HG02763 (cell line): Measurements from ENCODE around the gene DPH7.
"Not testable (repeated sequence)": the region's sequence is repeated elsewhere in the genome, so short reads cannot be mapped to it uniquely, and the experiment has no call there.

ENCODE experiments used
- ATAC-seq: cut with Tn5 transposase; IDR thresholded peaks from one replicate; pipeline ENCODE4 v1.9.1; 2021; ENCODE audit warnings: mild to moderate bottlenecking, moderate library complexity; ENCODE audit not compliant: unreplicated experiment

DPH7 gene

GRCh38 chr9:137578518-137579258 lies at the start of gene DPH7:
Gene DPH7 (minus strand): TSS chr9:137578925. CDS start chr9:137578777, 148 bp downstream.
- ATAC-seq: peak; percentile 77

GRCh38 chr9:137627406-137627805 lies 48.7 kb upstream of the DPH7 start:
- not testable (repeated sequence) for ATAC-seq

DNA sequence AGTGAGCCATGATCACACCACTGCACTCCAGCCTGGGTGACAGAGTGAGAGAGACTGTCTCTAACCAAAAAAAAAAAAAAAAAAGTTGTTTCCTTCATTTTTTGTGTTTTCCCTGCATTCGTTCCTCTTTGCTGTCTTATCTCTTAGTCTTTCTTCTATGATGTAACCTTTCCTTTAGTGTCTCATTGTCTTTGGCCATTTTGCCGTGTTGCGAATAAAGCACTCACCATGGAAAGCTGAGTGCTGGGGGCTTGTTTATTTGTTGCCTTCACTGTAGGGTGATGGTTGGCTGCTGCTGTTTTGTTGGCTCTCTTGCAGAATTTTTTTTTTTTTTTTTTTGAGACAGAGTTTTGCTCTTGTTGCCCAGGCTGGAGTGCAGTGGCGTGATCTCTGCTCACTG lies 47.7 kb upstream of the DPH7 start:
- no peak for ATAC-seq

- not testable (repeated sequence) for ATAC-seq
Observed at GRCh38 chr9:137622211-137622610, 43.5 kb upstream of the DPH7 start.

GRCh38 chr9:137621131-137621757 lies 42.5 kb upstream of the DPH7 start:
- no peak for ATAC-seq

GRCh38 chr9:137620581-137620980 lies 41.9 kb upstream of the DPH7 start:
- ATAC-seq: no peak

- ATAC-seq: no peak
Observed at GRCh38 chr9:137620048-137620405, 41.3 kb upstream of the DPH7 start.

- peak; percentile 9 for ATAC-seq
Observed at GRCh38 chr9:137619240-137620047, 40.7 kb upstream of the DPH7 start.

DNA sequence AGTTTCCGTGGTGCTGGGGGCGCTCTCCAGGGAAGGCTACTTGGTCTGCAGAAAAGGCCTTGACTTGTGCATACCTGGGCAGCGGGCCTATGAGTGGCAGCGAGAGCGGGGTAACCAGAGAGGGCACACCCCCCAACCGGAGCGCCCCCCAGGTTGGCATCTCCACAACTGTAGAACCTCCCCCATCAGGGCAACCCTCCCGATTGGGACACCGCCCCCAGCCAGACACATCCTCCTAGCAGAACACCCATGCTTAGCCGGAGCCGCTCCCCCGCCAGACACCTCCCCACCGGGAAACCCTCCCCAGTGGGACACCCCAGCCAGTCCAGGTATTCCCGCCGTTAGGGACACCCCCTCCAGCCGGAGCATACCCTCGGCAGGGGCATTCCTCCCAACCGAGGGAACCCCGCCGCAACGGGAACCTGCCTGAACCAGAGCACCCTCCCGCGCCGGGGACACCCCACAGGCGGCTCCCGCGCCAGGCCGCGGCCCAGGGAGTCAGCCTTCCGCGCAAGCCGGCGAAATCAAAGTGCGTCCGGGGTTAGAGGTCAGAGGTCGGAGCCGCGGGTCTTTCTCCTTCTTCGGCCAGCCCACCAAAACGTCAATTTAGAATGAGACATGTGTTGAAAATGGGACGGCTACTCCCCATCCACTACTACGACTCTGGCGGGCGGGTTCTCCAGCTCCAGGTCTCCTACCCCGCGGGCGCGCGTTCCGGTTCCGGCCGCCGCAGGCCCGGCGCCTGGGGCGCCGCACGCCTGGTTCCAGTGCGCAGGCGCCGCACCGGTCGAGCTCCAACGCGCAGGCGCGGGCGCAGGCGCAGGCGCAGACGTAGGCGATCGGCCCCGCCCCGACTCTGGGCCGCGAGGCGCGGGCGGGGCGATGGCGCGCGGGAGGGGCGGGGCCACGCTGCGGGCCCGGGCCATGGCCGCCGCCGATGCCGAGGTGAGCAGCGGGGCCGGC lies 39.7 kb upstream of the DPH7 start, which contains the start of gene EHMT1:
TSS of gene EHMT1 (plus strand) at position 901 of the 963 bp plus-strand sequence. CDS start at position 925, 24 bp downstream.
- ATAC-seq: peak; percentile 76

DNA sequence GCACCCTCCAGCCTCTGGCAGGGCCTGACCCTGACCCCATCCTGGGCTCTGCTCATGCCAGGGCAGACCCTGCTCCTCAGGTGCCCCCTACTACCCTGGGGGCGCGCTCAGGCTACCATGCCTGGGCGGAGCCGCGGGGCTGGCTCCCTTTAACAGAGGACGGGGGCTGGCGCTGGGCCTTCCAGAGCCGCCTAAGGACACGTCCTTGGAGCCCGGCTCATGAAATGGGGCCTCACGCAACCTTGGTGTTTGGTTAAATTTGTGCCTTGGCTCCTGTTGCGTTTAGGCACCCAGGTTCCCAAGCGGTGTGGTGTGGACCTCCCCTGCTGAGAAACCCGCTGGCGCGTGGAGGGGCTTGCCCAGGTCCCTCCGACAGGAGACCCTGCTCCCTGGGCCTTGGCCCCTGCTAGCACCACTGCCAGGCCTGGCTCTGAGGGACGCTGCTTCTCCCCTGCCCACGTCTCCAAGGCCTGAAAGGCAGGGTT lies 36.7 kb upstream of the DPH7 start:
- no peak for ATAC-seq

DNA sequence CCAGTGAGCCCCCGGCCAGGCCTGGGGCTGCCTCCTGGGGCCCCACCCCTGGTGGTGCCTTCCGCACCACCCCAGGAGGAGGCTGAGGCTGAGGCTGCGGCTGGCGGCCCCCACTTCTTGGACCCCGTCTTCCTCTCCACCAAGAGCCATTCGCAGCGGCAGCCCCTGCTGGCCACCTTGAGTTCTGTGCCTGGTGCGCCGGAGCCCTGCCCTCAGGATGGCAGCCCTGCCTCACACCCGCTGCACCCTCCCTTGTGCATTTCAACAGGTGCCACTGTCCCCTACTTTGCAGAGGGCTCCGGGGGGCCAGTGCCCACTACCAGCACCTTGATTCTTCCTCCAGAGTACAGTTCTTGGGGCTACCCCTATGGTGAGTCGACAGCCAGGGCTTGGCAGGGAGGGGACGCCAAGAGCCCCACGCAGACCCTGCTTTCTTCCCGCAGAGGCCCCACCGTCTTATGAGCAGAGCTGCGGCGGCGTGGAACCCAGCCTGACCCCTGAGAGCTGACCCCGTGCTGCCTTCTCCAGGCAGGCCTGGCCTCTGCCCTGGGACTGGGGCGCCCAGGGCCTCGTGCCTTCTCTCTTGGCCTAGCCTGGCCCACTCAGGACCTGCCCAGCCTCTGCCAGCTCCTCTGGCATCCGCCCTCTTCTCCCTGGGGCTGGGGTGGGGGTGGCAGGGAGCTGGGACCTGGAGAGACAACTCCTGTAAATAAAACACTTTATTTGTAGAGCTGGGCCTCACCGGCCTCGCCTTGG lies 36.1 kb upstream of the DPH7 start:
- no peak for ATAC-seq

- no peak for ATAC-seq
Observed at GRCh38 chr9:137613738-137614523, 35.2 kb upstream of the DPH7 start.

GRCh38 chr9:137613259-137613658 lies 34.5 kb upstream of the DPH7 start:
- ATAC-seq: no peak

DNA sequence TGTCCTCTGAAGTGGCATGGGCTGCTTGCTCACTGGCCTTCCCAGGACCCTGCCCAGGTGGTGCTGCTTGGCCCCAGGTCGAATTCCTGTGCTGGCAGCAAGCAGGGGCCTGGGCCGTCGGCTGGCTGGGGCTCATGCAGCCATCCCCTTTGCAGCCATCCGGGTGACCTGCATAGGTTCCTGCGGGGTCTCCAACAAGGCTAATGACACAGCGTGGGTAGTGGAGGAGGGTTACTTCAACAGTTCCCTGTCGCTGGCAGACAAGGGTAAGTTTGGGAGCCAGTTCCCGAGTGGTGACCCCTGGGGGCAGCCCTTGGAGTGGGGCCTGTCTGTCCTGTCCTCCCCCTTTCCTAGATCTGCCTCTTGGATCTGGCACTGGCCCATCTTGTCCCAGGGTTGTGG lies 34.0 kb upstream of the DPH7 start:
- no peak for ATAC-seq

- ATAC-seq: no peak
Observed at GRCh38 chr9:137611623-137612609, 33.2 kb upstream of the DPH7 start.

GRCh38 chr9:137610944-137611343 lies 32.2 kb upstream of the DPH7 start:
- ATAC-seq: no peak

- ATAC-seq: no peak
Observed at GRCh38 chr9:137607141-137607857, 28.6 kb upstream of the DPH7 start.
